ENCODE measurements around the gene TNFRSF25. TPM values are rescaled to one million over a fixed set of nuclear protein-coding genes. Genes with fewer than 3 reads are reported as not detected.
A peak's percentile ranks its signal among the peaks of the same experiment; 100 is the strongest.
"Not testable (repeated sequence)": the region's sequence is repeated elsewhere in the genome, so short reads cannot be mapped to it uniquely, and the experiment has no call there.

TNFRSF25 gene
- total RNA-seq, 1 donor from 2014 or later: 8.2 TPM

GRCh38 chr1:6450943-6451373, 15.0 kb downstream of the TNFRSF25 start:
- Histone ChIP-seq H3K27ac (no peak overlapping the region), H3K4me1 (no peaks in the 10 kb centered on the region), H3K9me3 (no peaks in the 10 kb centered on the region), H3K4me3 (no peak overlapping the region), H3K27me3 (ENCODE audit: low read depth) (peaks cover 83% of the 10 kb centered on the region), H3K36me3 (no peaks in the 10 kb centered on the region)
- intact Hi-C loops (cut with DNase I): no loop called here
- TF ChIP-seq CTCF (IDR thresholded peaks at IDR 0.05): no peak
- ATAC-seq: no peak
- DNase-seq: no peak

GRCh38 chr1:6450486-6450885, 15.5 kb downstream of the TNFRSF25 start:
- peaks cover 79% of the 10 kb centered on the region for H3K27me3 ChIP-seq (ENCODE audit: low read depth)
- intact Hi-C loops (cut with DNase I); H3K4me3 ChIP-seq; H3K27ac ChIP-seq; ATAC-seq; H3K9me3 ChIP-seq; H3K36me3 ChIP-seq; H3K4me1 ChIP-seq; DNase-seq: not testable (repeated sequence)

GRCh38 chr1:6450005-6450450, 15.9 kb downstream of the TNFRSF25 start:
- TF ChIP-seq CTCF (IDR thresholded peaks at IDR 0.05): no peak
- Histone ChIP-seq H3K36me3 (no peaks in the 10 kb centered on the region), H3K9me3 (no peaks in the 10 kb centered on the region), H3K4me1 (no peaks in the 10 kb centered on the region), H3K27me3 (ENCODE audit: low read depth) (peaks cover 76% of the 10 kb centered on the region), H3K27ac (no peak overlapping the region), H3K4me3 (no peak overlapping the region)
- ATAC-seq (no peak), DNase-seq (no peak)
- intact Hi-C loops (cut with DNase I): no loop called here

GRCh38 chr1:6448749-6449631, 17.0 kb downstream of the TNFRSF25 start:
- Histone ChIP-seq H3K27me3 (ENCODE audit: low read depth) (peaks cover 65% of the 10 kb centered on the region), H3K36me3 (no peaks in the 10 kb centered on the region), H3K4me1 (no peaks in the 10 kb centered on the region), H3K27ac (no peak overlapping the region), H3K9me3 (no peaks in the 10 kb centered on the region), H3K4me3 (peak overlapping the region; percentile 3)
- ATAC-seq (peak; percentile 5 to 39), DNase-seq (no peak)
- no peak for TF ChIP-seq CTCF (IDR thresholded peaks at IDR 0.05)
- intact Hi-C loops (cut with DNase I): no loop called here

- ATAC-seq (peak; percentile 34 to 46), DNase-seq (no peak)
- Histone ChIP-seq H3K27ac (no peak overlapping the region), H3K9me3 (no peaks in the 10 kb centered on the region), H3K36me3 (no peaks in the 10 kb centered on the region), H3K4me3 (peak overlapping the region; percentile 6), H3K27me3 (ENCODE audit: low read depth) (peaks cover 59% of the 10 kb centered on the region), H3K4me1 (no peaks in the 10 kb centered on the region)
- intact Hi-C loops (cut with DNase I): no loop called here
- TF ChIP-seq CTCF (IDR thresholded peaks at IDR 0.05): no peak
Measured at GRCh38 chr1:6447818-6448748, 17.9 kb downstream of the TNFRSF25 start.

Measured in lower lobe of right lung (tissue), 2 donors.